Activated CD4-positive, alpha-beta T cell treated with anti-CD3 and anti-CD28 coated beads, Interleukin-2, amount 10 ng/mL, durations not matched to agents 7 days and 5 days (primary cell): ENCODE measurements around the gene WFIKKN1. TPM values are rescaled to one million over a fixed set of nuclear protein-coding genes. Genes with fewer than 3 reads are reported as not detected.

ENCODE experiments used
- CTCF ChIA-PET: fragments of 350-600 bp; sonication (Branson Sonifier 250); formaldehyde crosslinking; loops from one replicate; lab custom pipeline; 2021; ENCODE audit warnings: antibody characterized with exemption; lab: Charles Lee
- POLR2A ChIA-PET: fragments of 350-600 bp; sonication (Branson Sonifier 250); formaldehyde crosslinking; loops from one replicate; lab custom pipeline; 2021; ENCODE audit warnings: antibody characterized with exemption; lab: Charles Lee
- DNase-seq: peaks from one replicate; pipeline ENCODE4 v3.0.0-alpha.2; 2020
- H3K27ac Mint-ChIP-seq: one replicate; pipeline ENCODE4 v1.8.0; 2021; ENCODE audit warnings: mild to moderate bottlenecking, moderate library complexity, mixed read lengths
- H3K27me3 Mint-ChIP-seq: one replicate; pipeline ENCODE4 v1.8.0; 2021; ENCODE audit warnings: mixed read lengths
- H3K36me3 Mint-ChIP-seq: one replicate; pipeline ENCODE4 v1.8.0; 2021; ENCODE audit warnings: low read depth, mixed read lengths
- H3K4me1 Mint-ChIP-seq: one replicate; pipeline ENCODE4 v1.8.0; 2021; ENCODE audit warnings: mixed read lengths
- H3K4me3 Mint-ChIP-seq: one replicate; pipeline ENCODE4 v1.8.0; 2021; ENCODE audit warnings: mild to moderate bottlenecking, moderate library complexity, mixed read lengths
- H3K9me3 Mint-ChIP-seq: one replicate; pipeline ENCODE4 v1.8.0; 2021; ENCODE audit warnings: mixed read lengths
- total RNA-seq, 2 experiments: library from RNA; stranded (reverse); gene quantifications; one replicate each; pipeline ENCODE4 v1.2.3, GENCODE V29; 2021

The WFIKKN1 gene
- total RNA-seq, 2 experiments from 2014 or later, result 1.8 to 2.7 TPM

DNA sequence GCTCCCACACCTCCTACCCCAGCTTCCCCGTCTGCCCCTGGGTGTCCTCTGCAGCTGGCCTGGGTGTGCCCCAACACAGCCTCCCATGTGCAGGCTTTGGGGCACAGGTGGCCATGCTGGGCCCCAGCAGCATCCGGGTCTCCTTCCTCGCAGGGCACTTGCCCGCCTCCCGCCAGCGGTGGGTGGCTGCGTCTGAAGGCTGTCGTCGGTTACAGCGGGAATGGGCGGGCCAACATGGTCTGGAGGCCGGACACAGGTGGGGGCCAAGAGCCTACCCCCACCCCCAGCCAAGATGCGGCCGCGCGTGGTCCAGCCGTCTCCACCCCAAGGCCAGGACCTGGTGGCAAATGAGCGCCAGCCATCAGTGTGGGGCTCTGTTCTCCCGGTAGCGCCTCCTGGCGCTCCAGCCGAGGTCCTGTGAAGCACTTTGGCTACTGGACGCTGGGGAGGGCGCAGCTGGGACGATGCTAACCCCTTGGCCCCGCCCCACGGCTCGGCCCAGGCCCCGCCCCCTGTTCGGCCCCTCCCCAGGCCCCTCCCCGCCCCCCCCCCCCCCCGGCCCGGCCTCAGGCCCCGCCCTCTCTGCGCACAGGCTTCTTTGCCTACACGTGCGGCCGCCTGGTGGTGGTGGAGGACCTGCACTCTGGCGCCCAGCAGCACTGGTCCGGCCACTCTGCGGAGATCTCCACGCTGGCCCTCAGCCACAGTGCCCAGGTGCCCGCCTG is 29.8 kb downstream of the WFIKKN1 start:
- DNase-seq, result peak; percentile 77
- peaks cover 5% of the 10 kb centered on the region for H3K4me1 Mint-ChIP-seq
- H3K27me3 Mint-ChIP-seq, result no peaks in the 10 kb centered on the region
- no peaks in the 10 kb centered on the region for H3K9me3 Mint-ChIP-seq
- ChIA-PET CTCF (interaction anchor here (0.9 to 1.2 kb wide), 2 partner anchors 13 to 69 kb away, joined by 3 to 5 read pairs; no protein-coding TSS in a partner anchor), POLR2A (no interaction called here)
- no peaks in the 10 kb centered on the region for H3K36me3 Mint-ChIP-seq
- H3K4me3 Mint-ChIP-seq, result no peak overlapping the region
- H3K27ac Mint-ChIP-seq, result peak overlapping the region; percentile 54

DNA sequence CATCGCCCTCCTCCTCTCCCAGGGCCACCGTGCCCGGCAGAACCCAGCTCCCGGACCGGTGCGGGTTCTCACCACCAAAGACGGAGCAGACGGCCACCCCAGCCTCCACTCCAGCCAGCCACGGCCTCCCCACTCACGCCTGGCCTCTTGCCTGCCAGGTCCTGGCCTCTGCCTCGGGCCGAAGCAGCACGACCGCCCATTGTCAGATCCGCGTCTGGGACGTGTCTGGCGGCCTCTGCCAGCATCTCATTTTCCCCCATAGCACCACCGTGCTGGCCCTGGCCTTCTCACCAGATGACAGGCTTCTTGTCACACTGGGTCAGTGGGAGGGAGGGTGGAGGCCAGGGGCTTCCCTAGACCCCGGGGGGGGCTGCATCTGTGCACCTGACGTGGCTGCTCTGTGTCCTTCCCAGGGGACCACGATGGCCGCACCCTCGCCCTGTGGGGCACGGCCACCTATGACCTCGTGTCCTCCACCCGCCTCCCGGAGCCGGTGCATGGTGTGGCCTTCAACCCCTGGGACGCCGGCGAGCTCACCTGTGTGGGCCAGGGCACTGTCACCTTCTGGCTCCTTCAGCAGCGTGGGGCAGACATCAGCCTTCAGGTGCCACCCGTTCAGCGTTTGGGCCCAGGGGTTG is 30.5 kb downstream of the WFIKKN1 start:
- no peaks in the 10 kb centered on the region for H3K36me3 Mint-ChIP-seq
- no peak for DNase-seq
- no peaks in the 10 kb centered on the region for H3K27me3 Mint-ChIP-seq
- H3K9me3 Mint-ChIP-seq, result no peaks in the 10 kb centered on the region
- H3K27ac Mint-ChIP-seq, result peak overlapping the region; percentile 54
- H3K4me3 Mint-ChIP-seq, result no peak overlapping the region
- POLR2A ChIA-PET, result no interaction called here
- CTCF ChIA-PET, result interaction anchor here (0.7 to 1.2 kb wide), 2 partner anchors 13 to 19 kb away, joined by 3 read pairs; no protein-coding TSS in a partner anchor
- H3K4me1 Mint-ChIP-seq, result peaks cover 5% of the 10 kb centered on the region

DNA sequence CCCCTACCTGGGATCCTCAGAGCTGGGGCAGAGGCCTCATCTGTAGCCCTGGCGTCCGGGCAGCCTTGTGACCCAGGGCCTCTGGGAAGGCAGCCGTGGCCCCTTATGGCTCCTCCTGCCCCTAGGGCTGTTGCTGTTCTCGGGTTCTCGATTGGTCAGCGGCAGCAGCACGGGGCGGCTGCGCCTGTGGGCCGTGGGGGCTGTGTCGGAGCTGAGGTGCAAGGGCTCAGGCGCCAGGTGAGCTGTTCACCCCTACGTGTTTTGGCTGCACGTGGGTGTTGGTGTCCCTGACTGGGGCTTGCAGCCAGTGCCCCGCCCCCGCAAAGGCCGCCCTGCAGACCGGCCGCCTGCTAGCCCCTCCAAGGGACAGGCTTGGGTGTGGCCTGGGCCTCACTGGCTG is 31.3 kb downstream of the WFIKKN1 start:
- H3K36me3 Mint-ChIP-seq, result no peaks in the 10 kb centered on the region
- no peak overlapping the region for H3K27ac Mint-ChIP-seq
- no peaks in the 10 kb centered on the region for H3K9me3 Mint-ChIP-seq
- H3K4me1 Mint-ChIP-seq, result peaks cover 5% of the 10 kb centered on the region
- H3K27me3 Mint-ChIP-seq, result no peaks in the 10 kb centered on the region
- ChIA-PET POLR2A (no interaction called here), CTCF (interaction anchor here (0.7 to 1.0 kb wide), 2 partner anchors 14 to 19 kb away, joined by 3 read pairs; no protein-coding TSS in a partner anchor)
- no peak for DNase-seq
- H3K4me3 Mint-ChIP-seq, result no peak overlapping the region

DNA sequence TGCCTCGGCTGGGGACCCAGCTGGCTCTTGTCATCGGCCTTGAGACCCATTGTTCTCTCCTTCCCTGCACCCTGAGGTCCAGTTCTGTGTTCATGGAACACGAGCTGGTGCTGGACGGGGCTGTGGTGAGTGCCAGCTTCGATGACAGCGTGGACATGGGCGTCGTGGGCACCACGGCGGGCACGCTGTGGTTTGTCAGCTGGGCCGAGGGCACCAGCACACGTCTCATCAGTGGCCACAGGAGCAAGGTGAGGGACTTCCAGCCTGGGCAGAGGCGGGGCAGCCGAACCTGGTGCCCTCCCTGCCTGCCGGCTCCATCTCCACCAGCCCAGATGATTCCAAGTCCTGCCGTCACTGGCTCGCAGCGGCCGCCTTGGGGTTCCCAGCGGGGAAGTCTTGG is 31.8 kb downstream of the WFIKKN1 start:
- Mint-ChIP-seq H3K4me1 (peaks cover 7% of the 10 kb centered on the region), H3K27ac (no peak overlapping the region), H3K27me3 (no peaks in the 10 kb centered on the region), H3K4me3 (no peak overlapping the region), H3K36me3 (no peaks in the 10 kb centered on the region), H3K9me3 (no peaks in the 10 kb centered on the region)
- DNase-seq, result no peak
- CTCF ChIA-PET, result interaction anchor here (1.0 kb wide), 1 partner anchor 14 kb away, joined by 3 read pairs; no protein-coding TSS in a partner anchor
- POLR2A ChIA-PET, result no interaction called here

DNA sequence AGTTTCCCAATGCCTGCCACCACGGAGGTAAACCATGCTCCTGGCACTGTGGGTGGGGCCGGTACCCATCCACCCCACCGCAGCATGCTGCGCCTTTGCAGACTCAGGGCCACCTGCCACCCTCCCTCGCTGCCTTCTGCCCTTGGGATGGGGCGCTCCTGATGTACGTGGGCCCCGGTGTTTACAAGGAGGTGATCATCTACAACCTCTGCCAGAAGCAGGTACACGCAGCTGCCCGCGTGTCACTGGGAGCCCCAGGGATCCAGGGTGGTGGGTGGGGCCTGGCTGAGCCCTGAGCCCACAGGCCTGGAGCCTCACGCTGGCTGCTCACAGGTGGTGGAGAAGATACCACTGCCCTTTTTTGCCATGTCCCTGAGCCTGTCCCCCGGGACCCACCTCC is 35.8 kb downstream of the WFIKKN1 start:
- Mint-ChIP-seq H3K27me3 (no peaks in the 10 kb centered on the region), H3K9me3 (no peaks in the 10 kb centered on the region), H3K36me3 (peaks cover 2% of the 10 kb centered on the region), H3K27ac (no peak overlapping the region), H3K4me3 (no peak overlapping the region), H3K4me1 (peaks cover 6% of the 10 kb centered on the region)
- no peak for DNase-seq
- ChIA-PET CTCF (interaction anchor here (1.2 to 2.9 kb wide), 4 partner anchors 15 to 46 kb away, joined by 4 to 13 read pairs (median 8); partner anchors contain the start of genes STUB1 and WDR90), POLR2A (no interaction called here)

DNA sequence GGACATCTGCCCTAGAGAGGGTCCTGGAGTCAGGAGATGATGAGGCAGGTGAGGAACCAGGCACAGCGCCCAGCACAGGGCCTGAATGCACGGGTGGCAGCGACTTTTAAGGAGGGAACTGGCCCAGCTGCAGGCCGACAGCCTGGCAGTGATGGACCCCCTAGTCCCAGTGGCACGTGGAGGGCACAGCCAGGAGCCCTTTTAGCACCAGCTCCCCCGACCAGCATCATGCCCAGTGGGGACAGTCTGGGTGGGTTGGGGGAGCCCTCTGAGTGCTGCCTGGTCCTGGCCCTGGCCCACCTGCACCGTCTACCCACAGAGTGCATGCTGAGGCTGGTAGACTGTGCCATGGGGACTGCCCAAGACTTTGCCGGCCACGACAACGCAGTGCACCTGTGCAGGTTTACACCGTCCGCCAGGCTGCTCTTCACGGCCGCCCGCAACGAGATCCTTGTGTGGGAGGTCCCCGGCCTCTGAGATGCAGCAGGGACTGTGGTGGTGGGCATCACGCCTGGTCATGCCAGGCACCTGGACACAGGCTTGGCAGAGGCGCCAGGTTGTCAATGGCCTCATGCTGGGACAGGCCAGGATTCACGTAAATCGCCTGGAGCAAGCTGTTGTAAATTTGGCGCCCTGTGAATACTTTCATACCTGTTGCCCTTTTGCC is 36.5 kb downstream of the WFIKKN1 start:
- ChIA-PET POLR2A (interaction anchor here (0.6 kb wide), 1 partner anchor 13 kb away, joined by 3 read pairs; the partner anchor contains the start of gene STUB1), CTCF (interaction anchor here (0.6 to 2.9 kb wide), 12 partner anchors 10 to 34 kb away, joined by 3 to 13 read pairs (median 4); partner anchors contain the start of genes STUB1, WDR24 and WDR90)
- peak overlapping the region; percentile 89 for H3K27ac Mint-ChIP-seq
- H3K27me3 Mint-ChIP-seq, result no peaks in the 10 kb centered on the region
- no peaks in the 10 kb centered on the region for H3K9me3 Mint-ChIP-seq
- H3K36me3 Mint-ChIP-seq, result peaks cover 2% of the 10 kb centered on the region
- no peak for DNase-seq
- H3K4me1 Mint-ChIP-seq, result peaks cover 6% of the 10 kb centered on the region
- H3K4me3 Mint-ChIP-seq, result peak overlapping the region; percentile 80

DNA sequence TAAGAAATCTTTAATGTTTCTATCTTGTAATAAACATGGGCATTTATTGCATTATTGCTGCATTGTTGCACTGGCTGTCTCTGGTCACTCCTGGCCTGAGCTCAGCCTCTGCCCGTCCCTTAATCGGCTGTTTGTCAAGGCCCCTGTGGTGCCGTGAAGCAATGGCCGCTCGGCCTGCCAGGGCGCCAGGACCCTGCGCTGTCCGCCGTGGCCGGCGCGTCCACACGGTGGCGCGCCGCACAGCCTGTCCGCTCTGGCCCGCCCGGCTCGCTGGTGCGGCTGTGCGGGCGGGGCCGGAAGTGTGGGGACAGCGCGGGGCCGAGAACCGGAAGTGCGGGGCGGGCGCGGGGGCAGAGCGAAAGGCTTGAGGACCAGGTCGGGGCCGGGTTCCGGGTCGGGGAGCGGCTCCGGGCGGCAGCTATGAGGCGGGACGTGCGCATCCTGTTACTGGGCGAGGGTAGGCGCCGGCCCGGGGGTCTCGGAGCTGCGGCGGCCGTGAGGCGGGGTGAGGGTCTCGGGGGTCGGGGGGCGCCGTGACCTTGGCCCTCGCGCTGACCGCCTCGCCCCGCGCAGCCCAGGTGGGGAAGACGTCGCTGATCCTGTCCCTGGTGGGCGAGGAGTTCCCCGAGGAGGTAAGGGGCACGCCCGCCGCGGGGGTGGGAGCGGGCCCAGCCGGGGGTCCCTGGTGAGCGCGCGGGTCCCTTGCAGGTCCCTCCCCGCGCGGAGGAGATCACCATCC is 37.2 kb downstream of the WFIKKN1 start, which contains the start of gene RHOT2:
Gene RHOT2, plus strand, starts transcription at position 353 of the 739 bp plus-strand sequence. Its CDS starts 68 bp downstream, at position 421.
- Mint-ChIP-seq H3K9me3 (no peaks in the 10 kb centered on the region), H3K27me3 (no peaks in the 10 kb centered on the region), H3K36me3 (peaks cover 4% of the 10 kb centered on the region), H3K27ac (peak within 1 kb of the TSS; percentile 89), H3K4me3 (peak within 1 kb of the TSS; percentile 80), H3K4me1 (peaks cover 6% of the 10 kb centered on the region)
- DNase-seq, result peak; percentile 93
- ChIA-PET POLR2A (interaction anchor here (0.6 kb wide), 1 partner anchor 12 kb away, joined by 3 read pairs; the partner anchor contains the start of gene STUB1), CTCF (interaction anchor here (0.6 to 2.9 kb wide), 13 partner anchors 9 to 35 kb away, joined by 3 to 13 read pairs (median 4); partner anchors contain the start of genes STUB1, WDR24 and WDR90)

DNA sequence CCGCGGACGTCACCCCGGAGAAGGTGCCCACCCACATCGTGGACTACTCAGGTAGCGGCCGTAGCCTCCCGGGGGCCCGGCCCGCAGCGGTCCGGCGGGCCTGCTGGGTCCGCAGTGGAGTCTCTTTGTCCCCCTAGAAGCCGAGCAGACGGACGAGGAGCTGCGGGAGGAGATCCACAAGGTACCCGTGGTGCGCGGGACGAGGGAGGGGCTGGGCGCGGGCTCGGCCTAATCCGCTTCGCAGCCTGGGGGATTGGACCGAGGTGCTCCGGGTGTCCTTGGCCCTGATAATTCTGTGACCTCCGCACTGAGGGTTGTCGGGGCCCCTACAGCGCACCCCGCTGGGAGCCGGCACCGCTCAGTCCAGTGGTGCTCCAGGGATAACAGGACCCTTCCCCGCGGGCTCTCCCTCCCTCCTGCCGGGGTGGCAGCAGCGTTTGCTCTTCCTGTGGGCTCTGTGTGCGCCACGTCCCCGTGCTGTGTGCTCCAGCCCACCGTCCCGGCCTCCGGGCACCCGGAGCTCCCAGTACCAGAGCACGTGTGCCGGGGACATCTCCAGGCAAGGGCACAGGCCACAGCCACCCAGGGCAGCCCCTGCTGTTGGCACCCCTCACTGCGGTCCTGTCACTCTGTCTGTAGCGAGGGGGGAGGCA is 37.9 kb downstream of the WFIKKN1 start:
- peak overlapping the region; percentile 75 for H3K4me3 Mint-ChIP-seq
- ChIA-PET POLR2A (interaction anchor here (0.6 kb wide), 1 partner anchor 19 kb away, joined by 3 read pairs; no protein-coding TSS in a partner anchor), CTCF (interaction anchor here (0.6 to 2.9 kb wide), 10 partner anchors 8 to 21 kb away, joined by 3 to 13 read pairs (median 5); partner anchors contain the start of genes STUB1 and WDR90)
- H3K27ac Mint-ChIP-seq, result peak overlapping the region; percentile 68
- H3K9me3 Mint-ChIP-seq, result no peaks in the 10 kb centered on the region
- H3K36me3 Mint-ChIP-seq, result peaks cover 6% of the 10 kb centered on the region
- H3K27me3 Mint-ChIP-seq, result no peaks in the 10 kb centered on the region
- H3K4me1 Mint-ChIP-seq, result peaks cover 6% of the 10 kb centered on the region
- no peak for DNase-seq

DNA sequence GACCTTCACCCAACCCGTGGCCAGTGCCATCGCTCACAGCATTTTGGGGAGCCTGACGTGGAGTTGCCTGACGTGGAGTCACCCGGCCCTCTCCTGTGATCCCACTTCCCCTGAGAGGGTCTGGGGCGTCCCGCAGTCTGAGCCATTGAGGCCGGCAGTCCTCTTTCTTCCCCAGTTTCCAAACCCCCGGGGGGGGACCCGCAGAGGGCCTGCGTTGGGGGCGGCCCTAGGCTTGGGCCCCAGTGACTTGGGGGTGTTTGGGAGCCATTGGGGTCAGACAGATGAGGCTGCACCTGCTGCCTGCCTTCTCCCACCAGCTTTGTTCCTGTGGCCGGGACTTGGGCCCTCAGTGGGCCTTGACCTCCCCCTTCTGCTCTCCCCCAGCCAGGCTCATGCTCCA is 38.9 kb downstream of the WFIKKN1 start:
- no peaks in the 10 kb centered on the region for H3K9me3 Mint-ChIP-seq
- H3K27ac Mint-ChIP-seq, result no peak overlapping the region
- ChIA-PET CTCF (interaction anchor here (2.3 kb wide), 1 partner anchor 10 kb away, joined by 9 read pairs; the partner anchor contains the start of gene STUB1), POLR2A (no interaction called here)
- no peak for DNase-seq
- H3K27me3 Mint-ChIP-seq, result no peaks in the 10 kb centered on the region
- peak overlapping the region; percentile 75 for H3K4me3 Mint-ChIP-seq
- H3K4me1 Mint-ChIP-seq, result peaks cover 6% of the 10 kb centered on the region
- H3K36me3 Mint-ChIP-seq, result peaks cover 6% of the 10 kb centered on the region

DNA sequence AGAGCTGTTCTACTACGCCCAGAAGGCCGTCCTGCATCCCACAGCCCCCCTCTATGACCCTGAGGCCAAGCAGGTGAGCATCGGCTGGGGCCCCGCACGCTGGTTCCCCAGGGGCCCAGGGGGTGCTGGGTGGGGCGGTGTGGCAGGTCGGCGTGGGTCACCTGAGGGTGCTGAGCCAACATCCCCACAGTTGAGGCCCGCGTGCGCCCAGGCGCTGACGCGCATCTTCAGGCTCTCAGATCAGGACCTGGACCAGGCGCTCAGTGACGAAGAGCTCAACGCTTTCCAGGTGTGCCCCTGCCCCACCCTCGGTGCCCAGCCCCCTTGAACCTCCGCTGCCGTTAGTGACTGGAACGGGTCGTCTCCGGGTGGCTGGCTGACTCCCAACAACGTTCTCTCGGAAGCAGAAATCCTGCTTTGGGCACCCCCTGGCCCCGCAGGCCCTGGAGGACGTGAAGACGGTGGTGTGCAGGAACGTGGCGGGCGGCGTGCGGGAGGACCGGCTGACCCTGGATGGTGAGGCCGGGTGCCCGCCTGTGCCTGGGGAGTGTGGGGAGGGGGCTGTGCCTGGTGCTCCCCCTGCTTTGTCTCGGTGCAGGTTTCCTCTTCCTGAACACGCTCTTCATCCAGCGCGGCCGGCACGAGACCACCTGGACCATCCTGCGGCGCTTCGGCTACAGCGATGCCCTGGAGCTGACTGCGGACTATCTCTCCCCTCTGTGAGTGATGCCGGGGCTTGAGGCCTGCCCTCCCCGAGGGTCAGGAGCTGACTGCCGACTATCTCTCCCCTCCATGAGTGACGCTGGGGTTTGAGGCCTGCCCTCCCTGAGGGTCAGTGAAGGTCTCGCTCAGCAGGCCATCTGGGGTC is 39.9 kb downstream of the WFIKKN1 start:
- CTCF ChIA-PET, result interaction anchor here (0.7 to 2.3 kb wide), 2 partner anchors 9 to 23 kb away, joined by 3 to 9 read pairs; partner anchors contain the start of gene STUB1
- POLR2A ChIA-PET, result no interaction called here
- Mint-ChIP-seq H3K27me3 (peaks cover 3% of the 10 kb centered on the region), H3K36me3 (peaks cover 6% of the 10 kb centered on the region), H3K4me1 (peaks cover 8% of the 10 kb centered on the region), H3K27ac (no peak overlapping the region), H3K4me3 (no peak overlapping the region), H3K9me3 (no peaks in the 10 kb centered on the region)
- no peak for DNase-seq
